GM21825 (cell line): ENCODE results near the gene PPP1R15A.
"Not testable (repeated sequence)": the region's sequence is repeated elsewhere in the genome, so short reads cannot be mapped to it uniquely, and the experiment has no call there.

Experiments
- ATAC-seq: cut with Tn5 transposase; IDR thresholded peaks from one replicate; pipeline ENCODE4 v1.9.1; 2021; ENCODE audit warnings: mild to moderate bottlenecking, moderate library complexity; ENCODE audit not compliant: unreplicated experiment

PPP1R15A gene

DNA sequence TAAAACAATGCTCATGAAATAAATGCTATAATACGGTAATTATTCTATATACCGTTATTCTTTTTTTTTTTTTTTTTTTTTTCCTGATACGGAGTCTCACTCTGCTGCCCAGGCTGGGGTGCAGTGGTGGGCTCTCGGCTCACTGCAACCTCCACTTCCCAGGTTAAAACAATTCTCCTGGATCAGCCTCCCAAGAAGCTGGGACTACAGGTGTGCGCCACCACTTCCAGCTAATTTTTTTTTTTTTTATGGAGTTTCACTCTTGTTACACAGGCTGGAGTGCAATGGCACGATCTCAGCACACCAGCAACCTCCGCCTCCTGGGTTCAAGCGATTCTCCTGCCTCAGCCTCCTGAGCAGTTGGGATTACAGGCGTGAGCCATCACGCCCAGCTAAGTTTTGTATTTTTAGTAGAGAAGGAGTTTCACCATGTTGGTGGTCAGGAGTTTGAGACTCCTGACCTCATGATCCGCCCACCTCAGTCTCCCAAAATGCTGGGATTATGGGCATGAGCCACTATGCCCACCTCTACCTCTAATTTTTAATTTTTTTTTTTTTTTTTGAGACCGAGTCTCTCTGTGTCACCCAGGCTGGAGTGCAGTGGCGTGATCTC lies 6.9 kb downstream of the PPP1R15A start:
- no peak for ATAC-seq

DNA sequence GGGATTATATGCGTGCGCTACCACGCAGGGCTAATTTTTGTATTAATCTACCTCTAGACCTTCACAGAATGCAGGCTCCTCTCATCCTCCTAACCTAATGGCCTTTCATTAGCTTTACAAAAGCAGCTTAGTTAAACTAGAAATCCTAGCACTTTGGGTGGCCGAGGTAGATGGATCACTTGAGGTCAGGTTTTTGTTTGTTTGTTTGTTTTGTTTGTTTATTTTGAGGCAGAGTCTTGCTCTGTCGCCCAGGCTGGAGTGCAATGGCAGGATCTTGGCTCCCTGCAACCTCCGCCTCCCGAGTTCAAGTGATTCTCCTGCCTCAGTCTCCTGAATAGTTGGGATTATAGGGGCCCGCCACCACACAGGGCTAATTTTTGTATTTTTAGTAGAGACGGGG lies 7.5 kb downstream of the PPP1R15A start:
- not testable (repeated sequence) for ATAC-seq

DNA sequence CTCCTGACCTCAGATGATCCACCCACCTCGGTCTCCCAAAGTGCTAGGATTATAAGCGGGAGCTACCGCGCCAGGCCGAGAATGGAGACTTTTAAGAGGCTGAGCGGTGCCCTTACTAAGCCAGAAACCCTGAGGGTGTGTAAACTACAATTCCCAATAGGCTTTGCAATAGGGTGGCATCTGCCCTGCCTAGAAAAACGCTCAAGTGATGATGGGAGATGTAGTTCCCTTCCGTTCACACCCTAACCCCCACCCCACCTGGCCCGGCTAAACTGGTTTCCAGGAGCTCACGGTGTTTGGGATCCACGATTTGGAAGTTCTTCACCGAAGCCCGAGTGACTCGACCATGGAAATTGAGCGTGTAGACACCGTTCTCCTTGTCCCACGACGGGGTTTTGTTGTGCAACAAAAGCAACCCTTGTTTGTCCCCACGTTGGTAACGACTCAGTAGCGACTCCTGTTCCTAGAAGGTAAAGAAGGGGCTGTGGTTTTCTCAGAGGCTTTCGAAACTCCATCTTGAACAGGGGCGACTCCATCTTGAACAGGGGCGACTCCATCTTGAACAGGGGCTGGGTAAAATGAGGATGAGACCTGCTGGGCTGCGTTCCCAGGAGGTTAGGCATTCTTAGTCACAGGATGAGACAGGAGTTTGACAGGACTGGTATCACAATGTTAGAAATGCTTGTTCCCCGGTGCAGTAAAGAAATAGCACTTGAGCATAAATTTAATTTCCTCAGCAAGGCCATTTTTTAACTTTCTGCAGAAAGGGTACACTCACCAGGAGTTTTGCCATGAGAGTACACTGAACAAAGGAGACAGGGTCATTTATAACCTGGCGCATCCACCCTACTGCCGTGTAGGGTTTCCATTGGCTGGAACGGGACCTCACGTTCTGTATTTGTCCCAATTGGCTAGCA lies 9.8 kb downstream of the PPP1R15A start:
- ATAC-seq = no peak

DNA sequence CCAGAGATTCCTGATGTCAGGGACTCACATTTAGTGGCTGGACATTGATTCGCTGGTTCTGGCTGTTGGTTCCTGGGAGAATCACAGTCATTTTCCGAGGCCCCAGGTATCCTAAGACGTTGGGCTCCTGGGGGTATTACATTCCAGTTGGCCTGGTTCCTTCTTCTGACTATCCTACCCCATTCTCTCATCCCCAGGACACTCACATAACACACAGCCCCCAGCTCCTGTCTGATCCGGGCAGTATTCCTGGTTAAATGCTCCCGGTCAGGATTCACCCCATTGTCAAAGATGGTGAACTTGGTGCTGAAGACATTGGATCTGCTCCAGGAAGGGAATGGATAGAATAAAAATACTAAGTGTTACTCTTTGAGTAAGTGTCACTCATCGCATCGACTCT lies 11.5 kb downstream of the PPP1R15A start:
- no peak for ATAC-seq

DNA sequence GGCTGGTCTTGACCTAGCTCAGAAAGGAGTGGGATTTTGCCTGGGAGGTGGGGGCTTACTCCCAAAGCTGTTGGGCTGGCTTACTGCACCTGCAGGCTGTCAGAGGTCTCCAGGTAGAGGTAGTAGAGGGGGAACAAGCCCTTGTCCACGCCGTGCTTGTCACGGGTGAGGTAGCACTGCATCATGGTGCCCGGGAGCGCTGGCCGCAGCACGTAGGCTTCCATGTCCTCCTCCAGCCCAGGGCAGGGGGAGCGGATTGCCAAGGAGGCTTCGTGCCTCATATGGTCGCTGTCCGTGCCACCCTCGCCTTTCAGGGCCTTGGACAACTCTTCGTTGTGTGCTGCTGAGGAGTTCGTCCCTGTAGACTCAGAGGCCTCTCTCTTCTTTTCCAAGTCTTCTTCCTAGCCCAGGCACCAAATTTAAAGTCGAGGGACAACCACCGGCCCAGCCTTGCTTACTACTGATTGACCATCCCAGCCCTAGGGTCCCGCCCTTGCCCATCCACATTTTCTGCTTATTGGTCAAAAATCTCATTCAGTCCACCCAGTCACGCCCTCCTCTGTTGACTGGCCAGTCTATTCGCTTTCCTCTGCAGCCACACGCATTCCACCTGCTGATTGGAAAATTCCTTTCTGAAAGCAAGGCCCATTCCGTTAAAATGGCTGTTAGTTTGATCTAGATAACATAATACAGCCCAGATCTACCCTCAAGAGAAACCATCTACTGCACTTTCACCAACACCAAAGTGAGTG lies 15.8 kb downstream of the PPP1R15A start:
- no peak for ATAC-seq

DNA sequence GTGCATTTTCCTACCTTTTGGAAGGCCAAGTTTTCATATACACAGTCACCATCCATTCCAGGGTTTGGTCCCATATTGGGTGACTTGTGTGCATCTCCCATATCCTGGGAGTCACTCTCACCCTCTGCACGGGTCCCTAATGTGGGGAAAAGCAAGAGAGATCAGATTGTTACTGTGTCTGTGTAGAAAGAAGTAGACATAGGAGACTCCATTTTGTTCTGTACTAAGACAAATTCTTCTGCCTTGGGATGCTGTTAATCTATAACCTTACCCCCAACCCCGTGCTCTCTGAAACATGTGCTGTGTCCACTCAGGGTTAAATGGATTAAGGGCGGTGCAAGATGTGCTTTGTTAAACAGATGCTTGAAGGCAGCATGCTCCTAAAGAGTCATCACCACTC lies 17.3 kb downstream of the PPP1R15A start:
- ATAC-seq = not testable (repeated sequence)

DNA sequence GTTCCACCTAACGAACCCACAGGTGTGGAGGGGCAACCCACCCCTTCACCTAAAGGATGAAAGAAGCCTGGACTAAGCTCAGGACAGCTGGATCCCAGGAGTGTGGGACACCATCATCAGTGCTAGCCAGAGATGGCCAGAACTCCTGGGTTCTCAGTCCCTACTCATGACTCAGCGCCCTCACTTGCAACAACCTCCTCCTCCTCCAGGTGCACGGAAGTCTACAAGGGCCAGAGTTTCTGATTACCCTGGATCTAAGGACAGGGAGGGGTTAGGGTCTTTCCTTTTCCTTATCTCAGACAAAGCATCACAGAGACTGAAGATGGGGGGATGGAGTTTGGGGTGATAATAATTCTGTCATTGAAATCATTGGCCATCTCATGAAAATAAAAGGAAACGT lies 18.3 kb downstream of the PPP1R15A start:
- ATAC-seq = no peak

DNA sequence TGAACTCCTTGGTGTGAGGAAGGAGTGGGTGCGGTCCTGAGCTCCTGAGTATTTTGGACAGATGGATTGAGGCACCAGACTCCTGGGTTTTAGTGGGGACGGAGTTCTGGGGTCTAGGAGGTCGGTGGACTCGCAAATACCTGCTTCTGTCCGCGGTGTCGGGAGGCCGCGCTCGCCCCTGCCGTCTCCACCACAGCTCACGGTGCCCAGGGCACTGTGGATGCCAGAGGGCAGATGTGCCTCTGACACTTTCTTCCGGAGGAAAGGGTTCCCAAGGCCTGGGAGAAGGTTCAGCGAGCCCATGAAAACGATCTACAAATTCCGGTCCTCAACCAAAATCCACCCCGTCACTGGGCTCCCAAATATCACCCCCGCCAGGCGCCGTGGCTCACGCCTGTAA lies 23.0 kb downstream of the PPP1R15A start:
- no peak for ATAC-seq

DNA sequence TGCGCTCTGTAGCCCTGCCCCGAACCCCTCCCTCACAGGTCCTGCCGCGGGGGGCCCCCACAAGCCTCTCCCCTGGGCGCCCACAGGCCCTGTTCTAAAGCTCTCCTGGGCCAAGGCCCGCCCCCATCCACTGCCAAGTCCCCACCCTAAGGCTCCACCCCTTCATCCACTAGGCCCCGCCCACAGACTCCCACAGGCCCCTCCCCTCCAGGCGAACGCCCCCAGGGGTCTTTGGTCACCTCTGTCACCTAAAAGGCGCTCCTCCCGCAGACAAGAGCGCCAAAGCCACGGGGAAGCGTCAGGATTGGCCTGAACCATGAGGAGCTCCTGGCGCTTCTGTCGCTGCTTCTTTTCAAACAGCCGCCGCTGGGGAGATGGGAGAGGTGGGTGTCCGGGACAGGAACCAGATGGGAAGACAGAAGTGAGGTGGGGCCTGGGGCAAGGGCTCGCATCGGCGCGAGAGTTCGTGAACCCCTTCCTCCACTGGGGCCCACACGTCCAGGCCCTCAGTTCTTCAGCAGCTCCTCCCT lies 24.0 kb downstream of the PPP1R15A start:
- no peak for ATAC-seq

DNA sequence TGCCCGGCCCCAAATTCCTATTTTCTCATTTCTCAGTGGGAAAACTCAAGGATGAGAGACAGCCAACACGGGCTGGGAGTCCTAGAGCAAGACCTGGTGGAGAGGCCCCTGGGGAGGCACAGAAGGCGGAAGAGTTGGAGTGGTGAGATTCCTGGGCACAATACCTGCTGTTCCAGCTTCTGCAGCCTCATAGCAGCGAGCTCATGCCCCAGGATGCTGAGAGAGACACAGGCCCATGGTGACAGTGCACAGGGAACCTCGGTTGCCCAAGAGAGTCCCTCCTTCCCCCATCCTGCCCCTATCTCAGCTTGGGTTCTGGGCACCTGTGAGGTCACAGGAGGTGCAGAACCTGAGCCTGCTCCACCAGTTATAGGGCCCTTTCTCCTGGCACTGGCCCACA lies 25.0 kb downstream of the PPP1R15A start:
- no peak for ATAC-seq

DNA sequence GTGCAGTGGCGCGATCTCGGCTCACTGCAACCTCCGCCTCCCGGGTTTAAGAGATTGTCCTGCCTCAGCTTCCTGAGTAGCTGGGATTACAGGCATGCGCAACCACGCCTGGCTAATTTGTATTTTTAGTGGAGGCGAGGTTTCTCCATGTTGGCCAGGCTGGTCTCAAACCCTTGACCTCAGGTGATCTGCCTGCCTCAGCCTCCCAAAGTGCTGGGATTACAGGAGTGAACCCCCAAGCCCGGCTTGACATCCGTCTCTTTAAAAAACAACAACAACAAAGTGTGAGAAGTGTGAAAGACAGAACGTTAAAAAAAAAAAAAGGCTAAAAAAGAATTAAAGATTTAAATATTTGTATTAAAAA lies 27.1 kb downstream of the PPP1R15A start:
- not testable (repeated sequence) for ATAC-seq

DNA sequence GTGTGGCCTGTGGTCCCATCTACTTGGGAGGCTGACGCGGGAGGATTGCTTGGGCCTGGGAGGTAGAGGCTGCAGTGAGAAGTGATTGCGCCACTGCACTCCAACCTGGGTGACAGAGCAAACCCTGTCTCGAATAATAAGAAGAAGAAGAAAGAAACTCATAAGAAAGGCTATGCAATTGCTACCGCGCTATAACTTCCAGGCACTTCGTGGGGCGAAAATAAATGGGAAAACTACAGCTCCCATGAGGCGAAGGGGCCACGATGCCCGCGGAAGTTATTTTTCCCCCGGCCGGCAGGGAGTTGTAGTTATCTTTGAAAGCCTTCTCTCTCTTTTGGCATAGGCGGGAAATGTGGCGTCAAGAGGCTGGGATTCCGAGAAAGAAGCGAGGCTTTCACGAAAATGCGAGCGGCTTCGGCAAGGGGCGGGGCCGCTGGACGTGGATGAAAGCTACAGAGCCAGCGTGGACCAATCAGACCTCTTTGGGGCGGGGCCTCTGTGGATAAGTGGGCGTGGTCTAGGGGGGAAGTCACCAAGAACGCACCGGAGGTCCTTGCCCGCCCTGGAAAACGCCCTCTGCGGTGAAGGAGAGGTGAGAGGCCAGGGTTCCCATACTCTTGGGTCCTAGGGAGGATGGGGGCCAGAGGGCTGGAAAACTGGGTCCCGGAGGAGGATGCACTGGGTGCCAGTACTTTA lies 27.7 kb downstream of the PPP1R15A start, which contains the start of gene NUCB1:
Gene NUCB1 (plus strand): TSS at position 532 of the 696 bp plus-strand sequence. CDS start 485 bp downstream, outside the sequence.
- peak; percentile 81 for ATAC-seq

DNA sequence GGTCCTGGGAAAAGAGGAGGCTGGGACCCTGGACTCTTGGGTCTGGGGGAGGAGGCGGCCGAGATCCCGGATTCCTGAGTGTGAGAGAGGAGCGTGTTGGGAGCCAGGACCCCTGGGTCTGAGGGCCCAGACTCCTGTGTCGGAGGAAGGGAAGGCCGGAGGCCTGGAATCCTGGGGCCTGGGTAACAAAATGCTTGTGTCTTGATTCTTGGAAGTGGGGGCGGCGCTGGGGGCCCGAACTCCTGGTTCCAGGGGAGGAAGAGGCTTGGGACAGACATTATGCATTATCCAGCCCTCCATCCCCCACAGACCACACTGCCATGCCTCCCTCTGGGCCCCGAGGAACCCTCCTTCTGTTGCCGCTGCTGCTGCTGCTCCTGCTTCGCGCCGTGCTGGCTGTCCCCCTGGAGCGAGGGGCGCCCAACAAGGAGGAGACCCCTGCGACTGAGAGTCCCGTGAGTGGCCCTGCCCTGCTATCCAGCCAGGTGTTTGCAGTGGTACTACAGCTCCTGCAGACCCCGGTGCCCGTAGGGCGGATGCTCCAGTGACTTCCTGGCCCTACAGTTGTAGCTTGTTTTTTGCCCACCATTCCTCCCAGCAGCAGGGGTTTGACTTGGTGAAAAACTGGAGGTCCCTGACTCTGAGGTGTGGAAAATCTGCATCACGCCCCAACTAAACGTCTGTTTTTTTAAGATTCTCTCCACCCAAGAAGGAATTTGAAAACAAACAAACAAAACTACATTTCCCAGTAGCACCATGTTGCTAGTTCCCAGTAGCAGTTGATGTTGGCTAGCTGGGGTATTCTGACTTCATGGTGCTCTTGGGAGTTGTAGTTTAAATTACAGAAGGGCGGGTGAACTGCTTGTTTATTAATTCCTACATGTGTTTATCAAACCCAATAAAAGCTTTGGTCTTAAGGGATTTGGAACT lies 28.5 kb downstream of the PPP1R15A start:
- no peak for ATAC-seq

DNA sequence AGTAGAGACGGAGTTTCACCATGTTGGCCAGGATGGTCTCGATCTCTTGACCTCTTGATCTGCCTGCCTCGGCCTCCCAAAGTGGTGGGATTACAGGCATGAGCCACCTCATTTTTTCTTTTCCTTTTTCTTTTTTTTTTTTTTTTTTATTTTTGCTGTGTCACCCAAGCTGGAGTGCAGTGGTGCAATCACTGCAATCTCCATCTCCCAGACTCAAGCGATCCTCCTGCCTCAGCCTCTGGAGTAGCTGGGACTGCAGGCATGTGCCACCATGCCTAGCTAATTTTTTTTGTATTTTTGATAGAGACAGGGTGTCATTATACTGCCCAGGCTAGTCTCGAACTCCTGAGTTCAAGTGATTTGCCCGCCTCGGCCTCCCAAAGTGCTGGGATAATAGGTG lies 30.1 kb downstream of the PPP1R15A start:
- not testable (repeated sequence) for ATAC-seq

DNA sequence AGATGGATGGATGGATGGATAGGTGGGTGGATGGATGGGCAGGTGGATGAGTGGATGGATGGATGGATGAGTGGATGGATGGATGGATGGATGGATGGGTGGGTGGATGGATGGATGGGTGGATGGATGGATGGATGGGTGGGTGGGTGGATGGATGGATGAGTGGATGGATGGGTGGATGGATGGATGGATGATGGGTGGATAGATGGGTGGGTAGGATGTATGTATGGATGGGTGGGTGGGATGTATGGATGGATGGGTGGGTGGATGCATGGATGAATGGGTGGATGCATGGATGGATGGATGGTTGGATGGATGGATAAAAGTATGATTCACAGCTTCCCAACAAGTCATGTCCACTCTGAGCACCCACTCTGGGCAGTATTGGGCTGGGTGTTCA lies 31.6 kb downstream of the PPP1R15A start:
- ATAC-seq = not testable (repeated sequence)

DNA sequence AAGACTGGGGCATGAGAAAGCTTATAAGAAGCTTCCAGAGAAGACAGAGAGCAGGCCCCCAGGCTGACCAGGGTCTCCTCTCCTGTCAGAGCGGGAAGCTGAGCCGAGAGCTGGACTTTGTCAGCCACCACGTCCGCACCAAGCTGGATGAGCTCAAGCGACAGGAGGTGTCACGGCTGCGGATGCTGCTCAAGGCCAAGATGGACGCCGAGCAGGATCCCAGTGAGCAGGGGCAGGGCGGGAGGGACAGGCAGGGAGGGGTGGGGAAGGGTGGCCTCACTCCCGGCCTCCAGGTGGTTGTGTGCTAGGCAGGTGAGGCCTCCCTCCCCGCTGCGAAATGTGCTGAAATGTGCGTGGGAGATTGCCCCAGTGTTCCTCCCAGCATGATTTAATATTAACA lies 33.4 kb downstream of the PPP1R15A start:
- ATAC-seq = no peak

DNA sequence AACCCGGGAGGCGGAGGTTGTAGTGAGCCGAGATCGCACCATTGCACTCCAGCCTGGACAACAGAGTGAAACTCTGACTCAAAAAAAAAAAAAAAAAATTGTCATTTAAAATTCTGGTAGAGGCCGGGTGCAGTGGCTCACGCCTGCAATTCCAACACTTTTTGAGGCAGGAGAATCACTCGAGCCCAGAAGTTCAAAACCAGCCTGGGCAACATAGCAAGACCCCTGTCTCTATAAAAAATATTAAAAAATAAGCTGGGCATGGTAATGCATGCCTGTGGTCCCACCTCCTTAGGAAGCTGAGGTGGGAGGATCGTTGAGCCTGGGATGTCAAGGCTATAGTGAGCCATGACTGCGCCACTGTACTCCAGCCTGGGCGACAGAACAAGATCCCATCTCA lies 34.1 kb downstream of the PPP1R15A start:
- no peak for ATAC-seq

DNA sequence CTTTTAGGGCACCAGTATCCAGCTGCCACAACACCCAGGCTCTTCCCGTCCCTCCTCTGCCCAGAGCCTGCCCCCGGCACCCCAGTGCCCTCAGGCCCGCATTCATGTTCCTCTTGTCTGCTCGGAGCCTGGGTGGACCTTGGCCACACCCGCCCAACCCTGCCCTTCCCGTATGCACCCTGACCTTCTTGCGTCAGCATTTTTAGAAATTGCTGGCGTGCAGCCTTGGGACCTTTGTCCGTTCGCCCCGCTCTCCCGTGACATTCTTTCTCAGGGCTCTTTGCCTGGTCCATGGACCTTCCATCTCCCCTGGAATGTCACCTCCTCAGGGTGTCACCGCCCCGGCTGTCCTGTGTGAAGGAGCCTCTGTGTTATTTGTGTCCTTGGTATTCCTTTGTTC lies 35.5 kb downstream of the PPP1R15A start:
- no peak for ATAC-seq

DNA sequence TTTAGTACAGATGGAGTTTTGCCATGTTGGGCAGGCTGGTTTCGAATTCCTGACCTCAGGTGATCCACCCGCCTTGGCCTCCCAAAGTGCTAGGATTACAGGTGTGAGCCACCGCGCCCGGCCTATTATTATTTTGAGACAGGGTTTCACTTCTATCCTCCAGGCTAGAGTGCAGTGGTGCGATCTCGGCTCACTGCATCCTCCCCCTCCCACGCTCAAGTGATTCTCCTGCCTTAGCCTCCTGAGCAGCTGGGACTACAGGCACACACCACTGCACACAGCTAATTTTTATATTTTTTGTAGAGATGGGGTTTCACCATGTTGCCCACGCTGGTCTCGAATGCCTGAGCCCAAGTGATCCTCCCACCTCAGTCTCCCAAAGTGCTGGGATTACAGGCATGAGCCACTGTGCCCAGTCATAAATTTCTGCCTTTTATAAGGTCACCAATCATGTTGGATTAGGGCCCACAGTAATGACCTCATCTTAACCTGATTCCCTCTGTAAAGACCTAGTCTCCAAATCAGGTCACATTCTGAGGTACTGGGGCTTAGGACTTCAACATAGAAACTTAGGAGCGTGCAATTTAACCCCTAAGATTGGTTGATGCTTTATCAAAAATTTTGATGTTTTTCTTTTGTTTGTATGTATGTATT lies 37.3 kb downstream of the PPP1R15A start:
- not testable (repeated sequence) for ATAC-seq
